ENCODE data around the gene GRM8. TPM values are rescaled to one million over a fixed set of nuclear protein-coding genes. Genes with fewer than 3 reads are reported as not detected.

GRM8 gene
- total and polyA plus RNA-seq, 9 of the 15 experiments (the other 6 are each of a cell fraction or from before 2014, with no cell fraction given): 0.13 TPM; not detected in 7

GRCh38 chr7:126442908-126443307, 809.8 kb downstream of the GRM8 start:
- WGBS (ENCODE audit: insufficient coverage, low coverage, missing lambda C conversion rate): 2% methylated on average over 3 of the region's 3 CpGs
- Histone ChIP-seq H3K9ac (ENCODE audit: insufficient read depth in 1 of 2, low read depth in 2 of 2, low read length in 2 of 2) (no peak overlapping the region), H3K4me2 (ENCODE audit: insufficient read depth, low read length) (no peak overlapping the region), H3K79me2 (ENCODE audit: control insufficient read depth, insufficient read depth, low read length) (no peaks in the 10 kb centered on the region), H3K9me1 (ENCODE audit: control insufficient read depth, insufficient read depth, low read length) (no peaks in the 10 kb centered on the region), H2AFZ (ENCODE audit: low read depth, low read length) (no peak overlapping the region), H3K4me3 (no peak overlapping the region), H4K20me1 (replicated peaks; ENCODE audit: control insufficient read depth, insufficient read depth, low read length) (no peaks in the 10 kb centered on the region), H3K27me3 (ENCODE audit: control insufficient read depth in 2 of 2, insufficient read depth in 2 of 2, low read length in 2 of 2) (no peaks in the 10 kb centered on the region), H3K9me3 (replicated peaks; ENCODE audit: control insufficient read depth, insufficient read depth, low read depth, low read length) (0 out of 2 replicates have a peak, but pooled peaks cover 1% of the 10 kb centered on the region), H3K4me1 (replicated peaks in 1 of 2; ENCODE audit: control insufficient read depth in 2 of 2, insufficient read depth in 2 of 2, low read length in 2 of 2) (no peaks in the 10 kb centered on the region), H3K36me3 (ENCODE audit: control insufficient read depth, insufficient read depth, low read length) (no peaks in the 10 kb centered on the region), H3K27ac (ENCODE audit: extremely low read depth, low read depth, low read length) (no peak overlapping the region)
- no peak for TF ChIP-seq JUNB (CRISPR knock-in tag; conservative IDR thresholded peaks at IDR 0.05)
- no peak for TF ChIP-seq ZNF354B (CRISPR knock-in tag; IDR thresholded peaks at IDR 0.05)
- TF ChIP-seq NELFE (IDR thresholded peaks at IDR 0.05; ENCODE audit: insufficient read depth, insufficient read length): no peak
- no peak for TF ChIP-seq MTA2 (IDR thresholded peaks at IDR 0.05; ENCODE audit: low read depth)
- TF ChIP-seq FOXJ3 (CRISPR knock-in tag; IDR thresholded peaks at IDR 0.05): no peak
- no peak for TF ChIP-seq ELF1 (tag; IDR thresholded peaks at IDR 0.05)
- no peak for TF ChIP-seq GTF2F1 (IDR thresholded peaks at IDR 0.05; ENCODE audit: low read depth, low read length)
- TF ChIP-seq, protein P1, sequence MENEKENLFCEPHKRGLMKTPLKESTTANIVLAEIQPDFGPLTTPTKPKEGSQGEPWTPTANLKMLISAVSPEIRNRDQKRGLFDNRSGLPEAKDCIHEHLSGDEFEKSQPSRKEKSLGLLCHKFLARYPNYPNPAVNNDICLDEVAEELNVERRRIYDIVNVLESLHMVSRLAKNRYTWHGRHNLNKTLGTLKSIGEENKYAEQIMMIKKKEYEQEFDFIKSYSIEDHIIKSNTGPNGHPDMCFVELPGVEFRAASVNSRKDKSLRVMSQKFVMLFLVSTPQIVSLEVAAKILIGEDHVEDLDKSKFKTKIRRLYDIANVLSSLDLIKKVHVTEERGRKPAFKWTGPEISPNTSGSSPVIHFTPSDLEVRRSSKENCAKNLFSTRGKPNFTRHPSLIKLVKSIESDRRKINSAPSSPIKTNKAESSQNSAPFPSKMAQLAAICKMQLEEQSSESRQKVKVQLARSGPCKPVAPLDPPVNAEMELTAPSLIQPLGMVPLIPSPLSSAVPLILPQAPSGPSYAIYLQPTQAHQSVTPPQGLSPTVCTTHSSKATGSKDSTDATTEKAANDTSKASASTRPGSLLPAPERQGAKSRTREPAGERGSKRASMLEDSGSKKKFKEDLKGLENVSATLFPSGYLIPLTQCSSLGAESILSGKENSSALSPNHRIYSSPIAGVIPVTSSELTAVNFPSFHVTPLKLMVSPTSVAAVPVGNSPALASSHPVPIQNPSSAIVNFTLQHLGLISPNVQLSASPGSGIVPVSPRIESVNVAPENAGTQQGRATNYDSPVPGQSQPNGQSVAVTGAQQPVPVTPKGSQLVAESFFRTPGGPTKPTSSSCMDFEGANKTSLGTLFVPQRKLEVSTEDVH (IDR thresholded peaks at IDR 0.05; ENCODE audit: low read depth, partially characterized antibody): no peak
- TF ChIP-seq TBL1XR1 (IDR thresholded peaks at IDR 0.05; ENCODE audit: low read length in 2 of 2): no peak
- intact Hi-C loops (cut with micrococcal nuclease): no loop called here
- CTCF ChIA-PET (ENCODE audit: low intra/inter-chr PET ratio): no interaction called here
- BruUV-seq (replicated peaks): no TSS peak
- POLR2A ChIA-PET: no interaction called here
- in situ Hi-C loops (cut with MboI): no loop called here
- FAIRE-seq (no peak), ATAC-seq (no peak), DNase-seq (ENCODE audit: extremely low read depth in 1 of 4, low spot score in 3 of 4) (no peak)

All from K562 (cell line).